RPMI7951 (cell line): ENCODE data around the gene C19orf67. TPM values are rescaled to one million over a fixed set of nuclear protein-coding genes. Genes with fewer than 3 reads are reported as not detected.

Experiments
- DNase-seq: peaks from one replicate; pipeline ENCODE4 v3.0.0-alpha.2; 2012; ENCODE audit warnings: low read depth
- total RNA-seq: library from RNA; depleted of rRNA; stranded (reverse); fragments of >200 nt; shearing (Covaris generic); gene quantifications from 2 replicates; pipeline ENCODE4 v1.2.3, GENCODE V29; 2014; rRNA removed

C19orf67 gene
- 0.59 TPM in 1 of 2 replicates, not detected in the other for total RNA-seq

DNA sequence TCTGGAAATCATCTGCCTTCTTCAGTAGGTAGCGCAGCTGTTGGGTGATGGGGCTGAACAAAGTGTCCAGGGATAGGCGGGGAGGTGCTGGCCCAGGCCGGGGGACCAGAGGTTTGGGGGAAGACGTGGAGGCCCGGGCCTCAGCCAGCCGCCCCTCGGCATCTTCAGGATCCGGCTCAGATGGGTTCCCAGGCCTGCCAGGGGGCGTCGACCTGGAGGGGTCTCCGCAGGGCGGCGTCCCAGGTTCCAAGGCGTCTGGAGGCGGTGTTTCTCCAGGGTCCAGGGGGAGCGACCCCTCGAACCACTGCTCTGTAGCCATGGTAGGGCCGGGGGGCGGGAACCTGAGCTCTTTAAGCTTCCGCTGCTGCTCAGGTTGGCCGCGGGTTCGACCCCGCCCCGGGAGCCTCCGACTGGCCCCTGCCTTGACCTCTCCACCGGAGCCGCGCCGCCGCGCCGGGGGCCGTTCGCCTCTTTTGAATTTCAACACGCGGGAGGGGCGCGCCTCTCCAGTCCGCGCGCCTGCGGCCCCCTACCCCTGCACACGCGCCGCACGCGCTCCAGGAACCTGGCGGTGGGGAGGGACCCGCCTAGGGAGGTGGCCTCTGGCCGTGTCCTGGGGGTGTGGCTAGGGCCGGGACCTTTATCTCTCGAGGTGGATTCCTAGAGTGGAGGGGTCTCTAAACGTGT, at the start of gene C19orf67:
TSS of gene C19orf67 (minus strand) at position 475 of the 687 bp plus-strand sequence. CDS start at position 319, 156 bp downstream.
- DNase-seq: no peak

- DNase-seq: no peak
Observed at GRCh38 chr19:14135355-14135754, 49.8 kb upstream of the C19orf67 start.

GRCh38 chr19:14127929-14128509, 42.4 kb upstream of the C19orf67 start:
- DNase-seq: no peak

DNA sequence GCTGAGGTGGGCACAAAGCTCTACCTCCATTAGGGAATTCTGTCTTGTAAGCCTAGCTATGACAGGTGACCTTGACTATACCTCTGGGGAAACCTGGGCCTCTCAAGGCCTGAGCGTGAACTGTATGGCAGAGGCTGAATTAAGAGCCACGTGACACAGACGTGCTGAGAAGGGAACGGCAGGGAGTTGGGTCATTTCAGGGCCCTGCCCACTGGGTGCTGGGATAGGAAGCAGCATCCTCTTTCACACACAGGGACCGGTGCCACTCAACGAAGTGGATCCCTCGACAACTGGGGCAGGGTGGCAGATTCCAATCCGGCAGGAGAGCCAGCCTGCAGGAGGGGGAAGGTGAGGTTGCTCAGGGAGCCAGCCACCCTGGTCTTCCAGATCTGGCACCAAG, 41.6 kb upstream of the C19orf67 start:
- DNase-seq: no peak

DNA sequence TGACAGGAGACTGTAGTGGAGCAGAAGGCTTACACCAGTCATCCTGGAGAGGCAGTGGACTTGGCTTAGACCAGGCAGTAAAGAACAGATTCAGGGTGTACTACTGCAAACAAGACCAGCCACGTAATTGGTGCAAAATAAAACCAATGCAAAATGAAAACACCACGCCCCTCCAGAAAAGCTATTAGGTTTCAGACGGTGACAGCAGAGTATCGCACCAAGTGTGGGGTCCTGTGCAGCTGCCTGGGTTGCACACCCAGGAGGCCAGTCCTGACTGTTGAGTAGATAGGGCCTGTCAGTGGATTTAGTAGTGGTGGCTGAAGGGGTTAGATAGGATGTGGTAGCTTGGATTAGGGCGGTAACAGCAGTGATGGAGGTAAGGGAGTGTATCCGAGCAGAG, 37.3 kb upstream of the C19orf67 start:
- no peak for DNase-seq

DNA sequence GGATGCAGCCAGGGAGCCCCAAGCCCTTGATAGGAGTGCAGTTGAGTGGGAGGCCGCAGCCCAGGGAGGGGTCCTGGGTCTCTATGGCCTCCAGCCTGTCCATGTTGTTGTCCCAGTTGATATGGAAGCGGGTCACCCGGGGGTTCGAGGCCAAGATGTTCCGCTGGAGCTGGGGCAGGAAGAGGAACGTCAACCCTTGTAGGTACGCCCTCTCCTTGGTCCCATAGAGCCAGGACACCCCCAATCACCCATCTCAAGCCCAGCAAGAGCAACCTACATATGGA, 34.9 kb upstream of the C19orf67 start:
- no peak for DNase-seq

DNA sequence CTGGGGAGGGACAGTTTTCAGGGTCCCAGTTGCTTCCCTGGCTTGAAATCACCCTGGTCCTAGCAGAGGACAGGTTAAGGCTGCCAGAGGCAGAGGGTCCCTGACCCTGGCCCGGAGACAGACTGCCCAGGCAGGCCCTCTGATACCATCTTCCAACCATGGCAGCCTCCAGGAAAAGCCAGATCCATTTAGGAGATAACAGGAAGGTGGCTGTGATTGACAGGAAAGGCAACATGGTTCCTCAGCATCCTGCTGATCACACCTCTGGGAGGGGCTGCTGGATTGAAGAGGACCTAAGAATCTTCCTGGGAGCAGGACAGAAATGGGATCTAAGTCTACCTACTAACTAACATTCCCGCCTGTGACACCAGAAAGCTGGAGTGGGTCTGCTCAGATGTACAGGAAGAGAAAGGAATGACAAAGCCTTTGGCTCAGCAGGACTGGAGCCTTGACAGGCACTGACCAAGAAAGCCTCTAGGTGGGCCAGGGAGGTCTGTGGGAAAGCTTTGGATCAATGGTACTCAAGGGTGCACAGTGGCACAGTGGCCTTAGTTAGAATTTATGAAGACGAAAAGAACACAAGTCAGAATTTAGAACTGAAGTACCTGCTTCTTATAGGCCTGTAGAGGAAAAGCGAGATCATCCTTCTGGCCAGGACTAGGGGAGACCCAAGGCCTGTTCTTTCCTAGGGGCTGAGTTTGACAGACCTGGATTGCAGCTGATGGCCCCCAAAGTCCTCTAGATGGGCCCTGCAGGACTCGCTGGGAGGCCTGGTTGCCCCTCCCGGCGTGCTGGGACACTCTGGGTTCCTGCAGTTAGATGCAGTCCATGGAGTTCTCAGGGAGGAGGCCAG, 34.3 kb upstream of the C19orf67 start:
- no peak for DNase-seq

GRCh38 chr19:14119146-14119545, 33.6 kb upstream of the C19orf67 start:
- no peak for DNase-seq

- peak; percentile 53 for DNase-seq
Observed at GRCh38 chr19:14118165-14119051, 32.8 kb upstream of the C19orf67 start.

DNA sequence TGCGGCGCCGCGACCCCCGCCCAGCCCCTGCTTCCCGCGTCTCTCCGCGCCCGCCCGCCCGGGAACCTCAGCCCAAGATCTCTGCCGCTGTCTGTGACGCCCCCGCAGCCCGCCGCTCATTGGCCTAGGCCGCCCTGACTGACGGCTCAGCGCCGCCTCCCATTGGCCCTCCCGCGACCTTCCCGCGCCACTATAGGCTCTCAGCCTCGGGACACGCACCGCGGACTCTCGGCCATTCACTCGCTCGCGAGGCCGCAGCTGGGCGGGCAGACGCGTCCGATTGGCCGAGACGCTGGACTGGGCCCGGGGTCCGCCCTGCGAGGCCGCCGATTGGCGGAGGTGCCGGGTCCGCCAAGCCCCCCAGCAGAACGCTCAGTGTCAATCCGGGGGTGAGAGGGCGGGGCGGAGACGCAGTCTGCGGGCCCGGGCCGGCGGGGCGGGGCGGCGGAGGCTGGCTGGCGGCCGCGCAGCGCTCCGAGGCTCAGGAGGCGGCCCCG, 32.1 kb upstream of the C19orf67 start, which contains the start of gene PRKACA:
TSS of gene PRKACA (minus strand) at position 95 of the 497 bp plus-strand sequence. CDS start 215 bp downstream, outside the sequence.
- peak; percentile 98 for DNase-seq

- no peak for DNase-seq
Observed at GRCh38 chr19:14116918-14117578, 31.5 kb upstream of the C19orf67 start.

DNA sequence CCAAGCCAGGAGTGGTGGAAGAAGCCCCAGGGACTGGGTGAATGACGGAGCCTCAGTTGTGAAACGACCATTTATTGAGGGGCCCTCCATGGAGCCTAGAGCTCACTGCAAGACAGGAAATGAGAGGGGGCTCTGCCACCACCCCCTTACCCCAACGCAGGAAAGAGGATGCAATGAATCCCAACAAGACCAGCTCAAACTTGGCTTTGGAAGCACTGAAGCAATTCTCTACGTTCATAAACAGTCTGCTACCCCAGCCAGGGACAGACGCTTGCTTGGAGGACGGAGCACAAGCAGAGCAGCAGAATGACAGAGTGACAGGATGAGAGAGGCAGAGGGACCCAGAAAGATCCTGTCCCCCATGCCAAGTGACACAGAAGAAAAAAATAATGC, 30.9 kb upstream of the C19orf67 start:
- no peak for DNase-seq

- no peak for DNase-seq
Observed at GRCh38 chr19:14115756-14116155, 30.2 kb upstream of the C19orf67 start.

- no peak for DNase-seq
Observed at GRCh38 chr19:14114854-14115253, 29.3 kb upstream of the C19orf67 start.

- no peak for DNase-seq
Observed at GRCh38 chr19:14114439-14114838, 28.9 kb upstream of the C19orf67 start.

GRCh38 chr19:14113762-14114414, 28.3 kb upstream of the C19orf67 start:
- no peak for DNase-seq

- DNase-seq: no peak
Observed at GRCh38 chr19:14112809-14113385, 27.3 kb upstream of the C19orf67 start.

- DNase-seq: no peak
Observed at GRCh38 chr19:14112051-14112808, 26.6 kb upstream of the C19orf67 start.

DNA sequence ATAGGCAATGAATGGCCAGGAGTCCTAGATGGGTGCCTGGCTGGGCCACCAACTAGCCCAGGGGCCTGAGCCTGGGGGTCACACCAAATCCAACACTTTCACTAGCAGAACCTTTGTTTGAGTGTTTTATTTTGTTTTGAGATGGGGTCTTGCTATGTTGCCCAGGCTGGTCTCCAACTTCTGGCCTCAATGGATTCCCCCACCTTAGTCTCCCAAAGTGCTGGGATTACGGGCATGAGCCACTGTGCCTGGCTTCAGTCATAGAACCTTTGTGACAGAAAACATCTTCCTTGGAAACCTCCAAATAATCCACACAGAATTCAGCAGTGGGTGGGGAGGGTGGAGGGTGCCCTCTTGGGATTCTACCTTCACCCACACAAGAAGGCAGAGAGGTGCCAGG, 25.9 kb upstream of the C19orf67 start:
- DNase-seq: no peak
